NCI-H774 (cell line): ENCODE results near the gene RSPH3.

Experiments
- DNase-seq: peaks from one replicate; lab custom pipeline; 2025; lab: John Stamatoyannopoulos, UW

RSPH3 gene

GRCh38 chr6:158933079-158933595 is 66.9 kb downstream of the RSPH3 start:
- DNase-seq = no peak

GRCh38 chr6:158928068-158928467 is 71.9 kb downstream of the RSPH3 start:
- DNase-seq = no peak

GRCh38 chr6:158926414-158926813 is 73.6 kb downstream of the RSPH3 start:
- DNase-seq = no peak

- no peak for DNase-seq
Measured at GRCh38 chr6:158924499-158925455, 75.2 kb downstream of the RSPH3 start.

GRCh38 chr6:158923805-158924498 is 76.0 kb downstream of the RSPH3 start:
- DNase-seq = no peak
